ENCODE measurements around the gene ACKR2. TPM values are rescaled to one million over a fixed set of nuclear protein-coding genes. Genes with fewer than 3 reads are reported as not detected.

The ACKR2 gene
- total and polyA plus RNA-seq, 4 donors: 1.1 to 5.7 (median 3.5) TPM

GRCh38 chr3:42872718-42873117 is 63.5 kb downstream of the ACKR2 start:
- Histone ChIP-seq H3K27ac (ENCODE audit: low read depth in 1 of 2, low read length in 1 of 2) (no peak overlapping the region), H3K4me1 (ENCODE audit: control insufficient read depth in 5 of 5, insufficient read depth in 5 of 5, low read length in 5 of 5) (peaks cover 0 to 20% (median 5%) of the 10 kb centered on the region in 5 donors), H3K27me3 (ENCODE audit: control insufficient read depth in 3 of 3, insufficient read depth in 3 of 3, low read length in 2 of 3) (no peaks in the 10 kb centered on the region), H3K9ac (ENCODE audit: insufficient read depth in 1 of 2, low read length in 2 of 2) (no peak overlapping the region), H3K4me3 (no peak overlapping the region), H3K36me3 (ENCODE audit: control insufficient read depth in 4 of 4, insufficient read depth in 4 of 4, low read length in 4 of 4) (no peaks in the 10 kb centered on the region), H3K9me3 (ENCODE audit: control insufficient read depth in 4 of 4, insufficient read depth in 3 of 4, low read length in 3 of 4) (no peaks in the 10 kb centered on the region)
- DNase-seq (no peak), ATAC-seq (ENCODE audit: insufficient read depth, low FRiP score) (no peak)
- no peak for TF ChIP-seq CTCF (IDR thresholded peaks at IDR 0.05; ENCODE audit: control extremely low read depth, extremely low read depth)
- 88 to 95% methylated on average over 1 of the region's 1 CpG for WGBS, 2 donors

GRCh38 chr3:42873221-42873982 is 64.2 kb downstream of the ACKR2 start:
- H3K9me3 ChIP-seq (ENCODE audit: control insufficient read depth in 4 of 4, insufficient read depth in 3 of 4, low read length in 3 of 4): no peaks in the 10 kb centered on the region
- H3K27me3 ChIP-seq (ENCODE audit: control insufficient read depth in 3 of 3, insufficient read depth in 3 of 3, low read length in 2 of 3): no peaks in the 10 kb centered on the region
- no peak for ATAC-seq (ENCODE audit: insufficient read depth, low FRiP score)
- H3K4me1 ChIP-seq (ENCODE audit: control insufficient read depth in 5 of 5, insufficient read depth in 5 of 5, low read length in 5 of 5): peaks cover 0 to 21% (median 5%) of the 10 kb centered on the region in 5 donors
- no peak for DNase-seq
- WGBS, 2 donors: 79 to 83% methylated on average over 9 of the region's 9 CpGs
- H3K4me3 ChIP-seq: no peak overlapping the region
- TF ChIP-seq CTCF (IDR thresholded peaks at IDR 0.05; ENCODE audit: control extremely low read depth, extremely low read depth): no peak
- no peak overlapping the region for H3K27ac ChIP-seq (ENCODE audit: low read depth in 1 of 2, low read length in 1 of 2)
- no peaks in the 10 kb centered on the region for H3K36me3 ChIP-seq (ENCODE audit: control insufficient read depth in 4 of 4, insufficient read depth in 4 of 4, low read length in 4 of 4)
- H3K9ac ChIP-seq (ENCODE audit: insufficient read depth in 1 of 2, low read length in 2 of 2): no peak overlapping the region

GRCh38 chr3:42874749-42875148 is 65.5 kb downstream of the ACKR2 start:
- H3K4me1 ChIP-seq (ENCODE audit: control insufficient read depth in 5 of 5, insufficient read depth in 5 of 5, low read length in 5 of 5): peaks cover 0 to 21% (median 5%) of the 10 kb centered on the region in 5 donors
- H3K36me3 ChIP-seq (ENCODE audit: control insufficient read depth in 4 of 4, insufficient read depth in 4 of 4, low read length in 4 of 4): no peaks in the 10 kb centered on the region
- ATAC-seq (ENCODE audit: insufficient read depth, low FRiP score) (no peak), DNase-seq (no peak)
- TF ChIP-seq CTCF (IDR thresholded peaks at IDR 0.05; ENCODE audit: control extremely low read depth, extremely low read depth): no peak
- no peak overlapping the region for H3K9ac ChIP-seq (ENCODE audit: insufficient read depth in 1 of 2, low read length in 2 of 2)
- no peaks in the 10 kb centered on the region for H3K9me3 ChIP-seq (ENCODE audit: control insufficient read depth in 4 of 4, insufficient read depth in 3 of 4, low read length in 3 of 4)
- H3K4me3 ChIP-seq: no peak overlapping the region
- H3K27ac ChIP-seq (ENCODE audit: low read depth in 1 of 2, low read length in 1 of 2): no peak overlapping the region
- H3K27me3 ChIP-seq (ENCODE audit: control insufficient read depth in 3 of 3, insufficient read depth in 3 of 3, low read length in 2 of 3): no peaks in the 10 kb centered on the region
- WGBS, 2 donors: 92 to 97% methylated on average over 10 of the region's 10 CpGs

All from lung (tissue), 12 donors.